ENCODE results near the gene BGLAP.
"Not testable (repeated sequence)": the region's sequence is repeated elsewhere in the genome, so short reads cannot be mapped to it uniquely, and the experiment has no call there.

Gene BGLAP

DNA sequence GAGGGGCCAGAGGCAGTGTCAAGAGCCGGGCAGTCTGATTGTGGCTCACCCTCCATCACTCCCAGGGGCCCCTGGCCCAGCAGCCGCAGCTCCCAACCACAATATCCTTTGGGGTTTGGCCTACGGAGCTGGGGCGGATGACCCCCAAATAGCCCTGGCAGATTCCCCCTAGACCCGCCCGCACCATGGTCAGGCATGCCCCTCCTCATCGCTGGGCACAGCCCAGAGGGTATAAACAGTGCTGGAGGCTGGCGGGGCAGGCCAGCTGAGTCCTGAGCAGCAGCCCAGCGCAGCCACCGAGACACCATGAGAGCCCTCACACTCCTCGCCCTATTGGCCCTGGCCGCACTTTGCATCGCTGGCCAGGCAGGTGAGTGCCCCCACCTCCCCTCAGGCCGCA lies at the start of gene BGLAP:
Gene BGLAP (plus strand): TSS at position 259 of the 400 bp plus-strand sequence. CDS start 48 bp downstream, at position 307.
- no peak for DNase-seq (ENCODE audit: low read depth)

- DNase-seq (ENCODE audit: low read depth), result no peak
These were observed 48.8 kb upstream of the BGLAP start for GRCh38 chr1:156193208-156193487.

- peak; percentile 98 for DNase-seq (ENCODE audit: low read depth)
These were observed 48.3 kb upstream of the BGLAP start, which contains the start of gene SLC25A44 for GRCh38 chr1:156193488-156194299. Gene SLC25A44 (plus strand): TSS chr1:156194104. CDS start chr1:156199848, 5,744 bp downstream.

GRCh38 chr1:156194300-156194652 lies 47.7 kb upstream of the BGLAP start:
- DNase-seq (ENCODE audit: low read depth), result no peak

DNA sequence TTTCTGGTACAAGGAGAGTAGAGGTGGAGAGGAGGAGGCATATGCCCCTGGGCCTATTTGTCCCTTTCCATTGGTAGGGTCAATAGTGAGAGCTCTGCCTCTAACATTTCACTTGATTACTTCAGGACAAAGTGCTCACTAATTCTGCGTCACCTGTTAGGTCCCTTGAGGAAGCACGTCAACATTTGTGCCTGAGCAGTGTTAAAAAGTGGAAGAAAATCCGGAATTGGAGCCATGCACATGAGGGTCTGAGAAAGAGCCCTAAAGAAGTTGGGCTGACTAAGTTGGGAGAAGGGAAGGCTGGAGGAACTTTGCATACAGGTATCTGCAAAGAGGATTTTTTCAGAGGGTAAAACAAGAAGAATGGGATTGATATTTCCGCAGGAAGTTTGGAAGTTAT lies 46.1 kb upstream of the BGLAP start:
- DNase-seq (ENCODE audit: low read depth), result no peak

DNA sequence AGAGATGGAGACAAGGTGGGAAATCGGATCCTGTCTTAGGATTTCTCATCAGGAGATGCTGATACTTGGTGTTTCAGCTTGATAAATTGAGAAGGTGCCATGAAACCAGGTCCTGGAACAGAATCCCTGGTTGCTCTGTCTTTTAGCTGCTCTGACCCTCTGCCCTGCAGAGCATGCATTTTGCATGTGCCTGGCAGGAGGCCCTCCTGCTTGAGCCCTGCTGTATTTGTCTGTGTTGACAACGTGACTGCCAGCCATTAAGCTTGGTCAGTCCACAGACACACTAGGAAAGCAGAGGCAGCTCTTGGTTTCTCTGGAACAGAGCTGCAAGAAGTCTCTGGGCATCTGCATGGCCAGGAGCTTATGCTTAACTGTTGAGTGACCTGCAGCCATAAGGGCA lies 45.5 kb upstream of the BGLAP start:
- DNase-seq (ENCODE audit: low read depth), result no peak

- no peak for DNase-seq (ENCODE audit: low read depth)
These were observed 43.1 kb upstream of the BGLAP start for GRCh38 chr1:156198831-156199349.

- DNase-seq (ENCODE audit: low read depth), result no peak
These were observed 41.9 kb upstream of the BGLAP start for GRCh38 chr1:156200044-156200443.

DNA sequence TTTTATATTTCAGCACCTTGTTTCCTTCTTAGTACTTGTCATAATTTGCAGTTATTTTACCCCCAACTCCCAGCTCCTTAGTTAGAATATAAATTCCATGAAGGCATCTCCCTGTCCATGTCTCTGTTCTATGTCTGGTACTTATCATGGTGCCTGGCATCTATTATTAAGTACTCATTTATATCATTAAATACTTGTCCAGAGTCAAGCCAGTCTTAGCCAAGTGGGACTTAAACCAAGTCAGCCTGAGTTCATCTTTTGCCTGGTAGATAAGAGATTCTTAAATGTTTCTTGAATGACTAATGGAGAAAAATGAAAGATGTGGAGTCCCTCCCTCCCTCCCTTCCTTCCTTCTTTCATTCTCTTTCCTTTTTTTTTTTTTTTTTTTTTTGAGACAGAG lies 38.7 kb upstream of the BGLAP start:
- DNase-seq (ENCODE audit: low read depth), result peak; percentile 60

DNA sequence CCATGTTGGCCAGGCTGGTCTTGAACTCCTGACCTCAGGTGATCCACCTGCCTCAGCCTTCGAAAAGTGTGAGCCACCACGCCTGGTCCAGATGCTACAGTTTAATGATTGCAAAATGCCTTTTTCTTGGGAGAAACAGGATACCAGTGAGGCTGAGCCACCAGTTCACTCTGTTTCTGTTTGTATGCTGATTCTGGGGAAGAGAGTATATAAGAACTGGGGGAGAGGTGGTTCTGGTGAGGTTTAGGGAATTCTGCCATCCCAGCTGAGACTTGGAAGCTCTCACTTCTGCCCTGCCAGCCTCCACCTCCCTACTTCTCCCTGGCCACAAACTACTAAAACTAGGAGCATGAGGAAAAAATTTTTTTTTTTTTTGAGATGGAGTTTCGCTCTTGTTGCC lies 37.3 kb upstream of the BGLAP start:
- no peak for DNase-seq (ENCODE audit: low read depth)

DNA sequence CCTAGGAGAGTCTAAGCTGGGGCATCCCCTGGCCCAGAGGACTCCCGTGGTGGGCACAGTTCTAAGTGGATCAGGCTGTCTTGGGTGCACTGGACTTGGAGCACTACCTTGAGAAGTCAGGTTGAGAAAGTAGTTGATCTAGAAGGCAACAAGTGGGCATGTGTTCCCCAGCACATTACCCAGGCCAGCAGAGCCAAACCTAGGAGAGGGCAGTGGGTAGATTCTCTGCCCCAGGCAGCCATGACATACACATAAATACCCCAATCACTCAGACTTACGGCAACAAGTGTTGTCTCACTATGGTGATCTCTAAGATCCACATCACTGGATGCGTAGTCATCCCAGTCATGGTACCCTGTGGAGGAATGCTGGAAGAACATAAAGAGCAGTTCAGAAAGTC lies 30.7 kb upstream of the BGLAP start:
- DNase-seq (ENCODE audit: low read depth), result no peak

GRCh38 chr1:156212130-156212529 lies 29.9 kb upstream of the BGLAP start:
- DNase-seq (ENCODE audit: low read depth), result no peak

DNA sequence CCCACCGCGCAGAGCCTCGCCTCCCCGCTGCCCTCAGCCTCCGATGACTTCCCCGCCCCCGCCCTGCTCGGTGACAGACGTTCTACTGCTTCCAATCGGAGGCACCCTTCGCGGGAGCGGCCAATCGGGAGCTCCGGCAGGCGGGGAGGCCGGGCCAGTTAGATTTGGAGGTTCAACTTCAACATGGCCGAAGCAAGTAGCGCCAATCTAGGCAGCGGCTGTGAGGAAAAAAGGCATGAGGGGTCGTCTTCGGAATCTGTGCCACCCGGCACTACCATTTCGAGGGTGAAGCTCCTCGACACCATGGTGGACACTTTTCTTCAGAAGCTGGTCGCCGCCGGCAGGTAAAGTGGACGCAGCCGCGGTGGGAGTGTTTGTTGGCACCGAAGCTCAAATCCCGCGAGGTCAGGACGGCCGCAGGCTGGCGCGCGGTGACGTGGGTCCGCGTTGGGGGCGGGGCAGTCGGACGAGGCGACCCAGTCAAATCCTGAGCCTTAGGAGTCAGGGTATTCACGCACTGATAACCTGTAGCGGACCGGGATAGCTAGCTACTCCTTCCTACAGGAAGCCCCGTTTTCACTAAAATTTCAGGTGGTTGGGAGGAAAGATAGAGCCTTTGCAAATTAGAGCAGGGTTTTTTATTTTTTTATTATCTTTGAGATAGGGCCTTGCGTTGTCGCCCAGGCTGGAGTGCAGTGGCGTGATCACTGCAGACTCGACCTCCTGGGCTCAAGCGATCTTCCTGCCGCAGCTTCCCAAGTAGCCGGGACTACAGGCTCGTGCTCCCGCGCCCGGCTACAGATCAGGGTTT lies 28.9 kb upstream of the BGLAP start, which contains the start of gene PMF1:
Gene PMF1 (plus strand): TSS at position 175 of the 811 bp plus-strand sequence. CDS start 9 bp downstream, at position 184.
- DNase-seq (ENCODE audit: low read depth), result peak; percentile 79

GRCh38 chr1:156213644-156213966 lies 28.4 kb upstream of the BGLAP start:
- DNase-seq (ENCODE audit: low read depth), result no peak

- no peak for DNase-seq (ENCODE audit: low read depth)
These were observed 27.8 kb upstream of the BGLAP start for GRCh38 chr1:156214024-156214748.

- DNase-seq (ENCODE audit: low read depth), result not testable (repeated sequence)
These were observed 25.5 kb upstream of the BGLAP start for GRCh38 chr1:156216361-156217086.

- DNase-seq (ENCODE audit: low read depth), result no peak
These were observed 24.1 kb upstream of the BGLAP start for GRCh38 chr1:156217871-156218270.

GRCh38 chr1:156220226-156220625 lies 21.8 kb upstream of the BGLAP start:
- DNase-seq (ENCODE audit: low read depth), result no peak

DNA sequence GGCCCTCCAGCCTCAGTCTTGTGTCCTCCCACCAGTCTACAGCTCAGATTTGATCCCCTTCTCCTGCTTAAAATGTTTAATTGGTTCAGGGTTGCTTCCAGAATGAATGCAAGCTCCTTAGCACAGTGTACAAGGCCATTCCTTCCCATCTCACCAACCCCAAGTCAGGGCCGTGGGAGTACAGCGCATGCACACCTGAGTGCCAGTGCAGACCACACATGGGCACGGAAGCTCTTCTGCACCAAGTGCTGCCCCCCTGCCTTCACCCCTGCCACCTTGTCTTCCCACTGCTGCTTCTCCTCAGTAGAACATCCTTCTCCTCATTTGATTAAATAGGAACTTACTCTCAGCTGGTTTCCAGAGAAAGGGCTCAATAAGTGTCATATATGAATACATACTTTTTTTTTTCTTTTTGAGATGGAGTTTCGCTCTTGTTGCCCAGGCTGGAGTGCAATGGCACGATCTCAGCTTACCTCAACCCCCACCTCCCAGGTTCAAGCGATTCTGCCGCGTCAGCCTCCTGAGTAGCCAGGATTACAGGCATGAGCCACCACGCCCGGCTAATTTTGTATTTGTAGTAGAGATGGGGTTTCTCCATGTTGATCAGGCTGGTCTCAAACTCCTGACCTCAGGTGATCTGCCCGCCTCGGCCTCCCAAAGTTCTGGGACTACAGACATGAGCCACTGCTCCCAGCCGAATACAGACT lies 19.8 kb upstream of the BGLAP start:
- DNase-seq (ENCODE audit: low read depth), result no peak

- no peak for DNase-seq (ENCODE audit: low read depth)
These were observed 16.3 kb upstream of the BGLAP start for GRCh38 chr1:156225677-156226014.

GRCh38 chr1:156226116-156226538 lies 15.9 kb upstream of the BGLAP start:
- no peak for DNase-seq (ENCODE audit: low read depth)

Data from non-pigmented ciliary epithelial cell (primary cell).